Cardiac fibroblast (primary cell): ENCODE measurements around the gene CSF2.

Experiments
- DNase-seq, 2 donors: peaks; one replicate each; pipeline versions ENCODE4 v3.0.0 to v3.0.0-alpha.2; 2010; ENCODE audit warnings: low read depth in 2 of 2
- H3K4me3 ChIP-seq, 2 donors: replicated peaks in 1 of 2; 1 replicate in 1 of 2; 2 replicates in 1 of 2; pipeline ENCODE4 v1.5.1; 2011; ENCODE audit warnings: low read depth in 2 of 2, low read length in 2 of 2, mild to moderate bottlenecking in 2 of 2, moderate library complexity in 1 of 2
- TF ChIP-seq, protein P1 (sequence below): IDR thresholded peaks from one replicate; pipeline ENCODE4 v1.5.1; 2011; ENCODE audit warnings: low read depth, mild to moderate bottlenecking, low read length, inconsistent platforms

The CSF2 gene

DNA sequence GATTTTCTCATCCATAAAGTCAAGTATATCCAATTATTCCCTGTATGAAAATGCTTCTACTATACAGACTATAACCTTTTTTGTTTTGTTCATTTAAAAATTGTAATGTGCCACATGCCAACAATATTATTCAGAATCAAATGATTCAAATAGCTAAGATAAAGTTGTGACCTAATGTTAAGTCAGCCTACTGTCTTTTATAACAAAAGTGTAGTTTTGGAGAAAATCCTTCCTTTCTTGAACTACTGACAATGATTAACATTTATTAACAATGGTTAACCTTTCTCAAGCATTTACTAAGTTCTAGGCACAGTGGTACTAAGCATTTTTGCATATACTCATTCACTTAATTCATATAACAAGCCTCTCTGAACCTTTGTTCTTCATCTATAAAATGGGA is 25.0 kb downstream of the CSF2 start:
- TF ChIP-seq, protein P1, sequence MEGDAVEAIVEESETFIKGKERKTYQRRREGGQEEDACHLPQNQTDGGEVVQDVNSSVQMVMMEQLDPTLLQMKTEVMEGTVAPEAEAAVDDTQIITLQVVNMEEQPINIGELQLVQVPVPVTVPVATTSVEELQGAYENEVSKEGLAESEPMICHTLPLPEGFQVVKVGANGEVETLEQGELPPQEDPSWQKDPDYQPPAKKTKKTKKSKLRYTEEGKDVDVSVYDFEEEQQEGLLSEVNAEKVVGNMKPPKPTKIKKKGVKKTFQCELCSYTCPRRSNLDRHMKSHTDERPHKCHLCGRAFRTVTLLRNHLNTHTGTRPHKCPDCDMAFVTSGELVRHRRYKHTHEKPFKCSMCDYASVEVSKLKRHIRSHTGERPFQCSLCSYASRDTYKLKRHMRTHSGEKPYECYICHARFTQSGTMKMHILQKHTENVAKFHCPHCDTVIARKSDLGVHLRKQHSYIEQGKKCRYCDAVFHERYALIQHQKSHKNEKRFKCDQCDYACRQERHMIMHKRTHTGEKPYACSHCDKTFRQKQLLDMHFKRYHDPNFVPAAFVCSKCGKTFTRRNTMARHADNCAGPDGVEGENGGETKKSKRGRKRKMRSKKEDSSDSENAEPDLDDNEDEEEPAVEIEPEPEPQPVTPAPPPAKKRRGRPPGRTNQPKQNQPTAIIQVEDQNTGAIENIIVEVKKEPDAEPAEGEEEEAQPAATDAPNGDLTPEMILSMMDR, result no peak
- no peak overlapping the region for H3K4me3 ChIP-seq
- peak in 1 of 2 donors; percentile 49 for DNase-seq

DNA sequence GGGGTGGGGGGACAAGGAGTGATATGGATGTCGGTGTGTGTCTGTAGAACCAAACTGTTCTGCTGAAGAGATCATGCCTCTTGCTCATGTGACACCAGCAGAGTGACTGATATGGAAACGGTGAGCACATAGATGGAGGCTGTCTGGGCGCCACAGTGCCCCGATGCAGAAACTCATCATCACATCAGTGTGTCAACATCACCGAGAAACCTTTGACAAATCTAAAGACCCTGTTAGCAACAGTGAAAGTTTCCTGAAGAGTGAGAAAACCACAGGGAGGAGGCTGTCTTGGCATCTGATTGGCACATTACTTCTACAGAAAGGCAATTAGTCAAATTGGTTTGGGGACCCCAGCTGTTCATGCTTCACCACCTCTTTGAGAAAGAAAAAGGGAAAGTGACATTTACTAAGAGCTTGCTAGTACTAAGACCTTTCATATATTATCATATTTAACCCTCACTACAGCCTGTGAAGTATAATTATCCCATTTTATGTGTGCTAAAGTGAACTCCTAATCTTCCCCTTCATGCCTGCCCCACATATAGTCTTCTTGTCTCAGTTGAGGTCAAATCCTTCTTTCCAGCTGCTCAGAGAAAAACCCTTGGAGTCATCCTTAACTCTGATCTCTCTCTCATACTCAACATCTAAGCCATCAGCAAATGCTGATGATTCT is 25.6 kb downstream of the CSF2 start:
- no peak overlapping the region for H3K4me3 ChIP-seq
- DNase-seq, result peak in 1 of 2 donors; percentile 22
- TF ChIP-seq, protein P1, result no peak

DNA sequence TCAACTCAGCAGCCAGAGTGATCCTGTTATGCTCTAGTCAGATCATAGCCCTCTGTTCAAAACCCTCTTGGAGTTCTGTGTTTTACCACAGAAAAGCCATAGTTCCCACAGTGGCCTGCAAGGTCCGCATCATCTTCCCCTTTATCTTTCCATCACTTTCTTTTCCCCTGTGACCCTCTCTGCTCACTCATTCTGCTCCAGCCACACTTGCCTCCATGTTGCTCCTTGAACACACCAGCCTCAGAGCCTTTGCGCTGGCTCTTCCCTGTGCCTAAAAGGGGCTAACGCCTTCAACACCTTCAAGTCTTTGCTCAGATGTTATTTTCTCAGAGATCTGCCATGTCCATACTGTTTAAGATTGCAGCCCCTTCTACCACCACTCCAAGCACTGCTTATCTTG is 26.3 kb downstream of the CSF2 start:
- TF ChIP-seq, protein P1, result no peak
- H3K4me3 ChIP-seq, result no peak overlapping the region
- no peak for DNase-seq

DNA sequence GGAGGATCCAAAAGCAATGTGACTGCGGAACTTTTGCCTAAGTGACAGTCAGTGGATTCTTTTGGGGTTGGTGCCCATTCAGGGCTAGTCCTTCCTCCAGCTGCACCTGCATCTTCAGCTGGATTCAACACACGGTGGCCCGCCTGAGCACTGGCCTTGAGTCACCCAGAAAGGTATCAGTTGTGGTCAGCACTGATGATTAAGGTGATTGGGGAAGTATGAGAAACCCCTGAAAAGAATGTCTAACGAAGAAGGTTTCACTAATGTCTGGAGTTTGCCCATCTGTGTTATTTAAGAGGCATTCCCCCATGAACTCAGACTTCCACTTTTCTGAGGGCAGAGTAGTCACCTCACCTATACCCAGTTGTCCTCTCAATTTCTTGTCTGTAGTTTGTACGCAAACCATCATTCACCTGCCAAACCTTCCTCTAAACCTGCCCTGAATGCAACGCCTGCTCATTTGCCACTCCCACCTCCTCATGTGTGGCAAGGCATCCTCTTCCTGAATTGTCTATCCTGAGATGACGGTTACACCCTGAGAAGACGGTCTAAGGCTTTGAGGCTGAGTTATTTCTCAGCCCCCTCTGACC is 27.2 kb downstream of the CSF2 start:
- TF ChIP-seq, protein P1, result no peak
- H3K4me3 ChIP-seq, result no peak overlapping the region
- no peak for DNase-seq

DNA sequence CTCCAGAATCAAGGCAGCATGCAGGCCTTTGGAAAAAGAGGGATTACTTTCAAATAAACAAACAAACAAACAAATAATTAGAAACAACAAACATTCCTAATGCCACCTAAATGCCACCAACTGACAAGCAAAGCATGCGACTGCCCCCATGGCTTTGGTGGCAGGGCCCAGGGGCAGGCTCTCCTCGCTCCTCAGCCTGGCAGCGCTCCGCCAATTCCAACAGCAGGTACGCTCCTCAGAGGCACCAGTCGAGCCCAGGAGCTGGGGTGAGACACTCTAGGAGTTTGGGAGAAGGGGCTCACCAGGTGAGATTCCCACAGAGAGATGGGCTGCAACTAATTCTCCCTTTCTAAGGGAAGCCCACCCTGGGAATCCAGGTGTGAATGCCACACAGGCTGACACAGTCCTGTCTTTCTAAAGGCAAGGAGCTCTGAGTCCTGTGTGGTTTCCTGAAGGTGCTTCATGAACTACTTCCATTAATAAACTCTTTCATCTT is 27.8 kb downstream of the CSF2 start:
- H3K4me3 ChIP-seq, result no peak overlapping the region
- TF ChIP-seq, protein P1, result no peak
- no peak for DNase-seq

DNA sequence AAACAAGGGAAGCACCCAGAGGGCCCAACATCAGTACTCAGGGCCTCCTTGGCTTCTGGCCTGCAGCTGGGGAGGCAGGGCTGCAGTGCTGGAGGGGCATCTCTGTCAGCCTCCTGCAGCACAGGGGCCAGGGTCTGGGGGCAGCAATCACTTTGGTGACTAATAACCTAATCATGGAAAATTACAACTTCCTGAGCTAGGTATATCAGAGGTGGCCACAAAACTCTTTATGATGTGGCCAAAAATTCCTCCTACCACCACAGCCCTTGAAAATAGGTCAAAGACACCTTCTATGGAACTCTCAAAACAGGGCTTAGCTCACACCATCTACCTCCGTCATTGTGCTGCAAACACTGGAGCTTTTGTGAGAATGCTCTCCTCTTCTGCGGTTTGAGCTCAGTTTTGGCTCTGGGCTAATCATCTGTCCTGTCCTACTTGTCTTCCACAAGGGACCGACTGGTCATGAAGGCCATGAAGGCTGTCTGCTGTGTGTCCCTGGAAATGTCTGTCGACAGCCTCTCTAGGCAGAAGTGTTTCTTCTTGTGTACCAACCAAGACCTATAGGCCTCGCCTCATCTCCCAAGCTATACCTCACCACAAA is 28.6 kb downstream of the CSF2 start:
- TF ChIP-seq, protein P1, result no peak
- DNase-seq, result no peak
- no peak overlapping the region for H3K4me3 ChIP-seq
